ENCODE data around the gene CDH26.

DNA sequence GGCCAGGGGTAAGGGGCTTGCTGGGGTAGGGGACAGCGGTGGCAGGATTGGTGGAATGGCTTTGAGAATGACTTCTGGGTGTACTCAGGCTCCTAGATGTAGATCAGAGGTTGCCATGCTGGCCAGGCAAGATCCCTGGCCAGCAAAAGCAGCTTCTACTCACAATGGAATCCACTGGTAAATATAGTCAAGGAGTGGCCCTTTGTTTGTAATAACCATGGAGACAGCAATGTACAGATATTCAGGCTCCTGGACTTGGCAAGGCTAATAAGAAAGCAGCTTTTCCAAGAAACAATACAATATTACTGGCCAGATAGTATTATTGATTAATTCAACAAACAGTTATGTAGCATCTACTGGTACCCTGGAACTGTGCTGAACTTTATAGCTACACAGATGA is 37.9 kb downstream of the CDH26 start:
- TF ChIP-seq, protein P1, sequence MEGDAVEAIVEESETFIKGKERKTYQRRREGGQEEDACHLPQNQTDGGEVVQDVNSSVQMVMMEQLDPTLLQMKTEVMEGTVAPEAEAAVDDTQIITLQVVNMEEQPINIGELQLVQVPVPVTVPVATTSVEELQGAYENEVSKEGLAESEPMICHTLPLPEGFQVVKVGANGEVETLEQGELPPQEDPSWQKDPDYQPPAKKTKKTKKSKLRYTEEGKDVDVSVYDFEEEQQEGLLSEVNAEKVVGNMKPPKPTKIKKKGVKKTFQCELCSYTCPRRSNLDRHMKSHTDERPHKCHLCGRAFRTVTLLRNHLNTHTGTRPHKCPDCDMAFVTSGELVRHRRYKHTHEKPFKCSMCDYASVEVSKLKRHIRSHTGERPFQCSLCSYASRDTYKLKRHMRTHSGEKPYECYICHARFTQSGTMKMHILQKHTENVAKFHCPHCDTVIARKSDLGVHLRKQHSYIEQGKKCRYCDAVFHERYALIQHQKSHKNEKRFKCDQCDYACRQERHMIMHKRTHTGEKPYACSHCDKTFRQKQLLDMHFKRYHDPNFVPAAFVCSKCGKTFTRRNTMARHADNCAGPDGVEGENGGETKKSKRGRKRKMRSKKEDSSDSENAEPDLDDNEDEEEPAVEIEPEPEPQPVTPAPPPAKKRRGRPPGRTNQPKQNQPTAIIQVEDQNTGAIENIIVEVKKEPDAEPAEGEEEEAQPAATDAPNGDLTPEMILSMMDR (IDR thresholded peaks at IDR 0.05; ENCODE audit: poor library complexity, severe bottlenecking): no peak
- TF ChIP-seq POLR2AphosphoS5 (IDR thresholded peaks at IDR 0.05) (no peak), TAF1 (IDR thresholded peaks at IDR 0.05; ENCODE audit: low read depth) (no peak), RAD21 (conservative IDR thresholded peaks at IDR 0.05) (no peak), EZH2 (IDR thresholded peaks at IDR 0.05; ENCODE audit: borderline replicate concordance, insufficient read depth, low read length, poor library complexity, severe bottlenecking) (no peak), SMC3 (conservative IDR thresholded peaks at IDR 0.05; ENCODE audit: poor library complexity) (no peak), EP300 (conservative IDR thresholded peaks at IDR 0.05; ENCODE audit: poor library complexity, severe bottlenecking) (no peak), MXI1 (conservative IDR thresholded peaks at IDR 0.05; ENCODE audit: poor library complexity, severe bottlenecking) (no peak)
- TF ChIP-seq, protein P2, sequence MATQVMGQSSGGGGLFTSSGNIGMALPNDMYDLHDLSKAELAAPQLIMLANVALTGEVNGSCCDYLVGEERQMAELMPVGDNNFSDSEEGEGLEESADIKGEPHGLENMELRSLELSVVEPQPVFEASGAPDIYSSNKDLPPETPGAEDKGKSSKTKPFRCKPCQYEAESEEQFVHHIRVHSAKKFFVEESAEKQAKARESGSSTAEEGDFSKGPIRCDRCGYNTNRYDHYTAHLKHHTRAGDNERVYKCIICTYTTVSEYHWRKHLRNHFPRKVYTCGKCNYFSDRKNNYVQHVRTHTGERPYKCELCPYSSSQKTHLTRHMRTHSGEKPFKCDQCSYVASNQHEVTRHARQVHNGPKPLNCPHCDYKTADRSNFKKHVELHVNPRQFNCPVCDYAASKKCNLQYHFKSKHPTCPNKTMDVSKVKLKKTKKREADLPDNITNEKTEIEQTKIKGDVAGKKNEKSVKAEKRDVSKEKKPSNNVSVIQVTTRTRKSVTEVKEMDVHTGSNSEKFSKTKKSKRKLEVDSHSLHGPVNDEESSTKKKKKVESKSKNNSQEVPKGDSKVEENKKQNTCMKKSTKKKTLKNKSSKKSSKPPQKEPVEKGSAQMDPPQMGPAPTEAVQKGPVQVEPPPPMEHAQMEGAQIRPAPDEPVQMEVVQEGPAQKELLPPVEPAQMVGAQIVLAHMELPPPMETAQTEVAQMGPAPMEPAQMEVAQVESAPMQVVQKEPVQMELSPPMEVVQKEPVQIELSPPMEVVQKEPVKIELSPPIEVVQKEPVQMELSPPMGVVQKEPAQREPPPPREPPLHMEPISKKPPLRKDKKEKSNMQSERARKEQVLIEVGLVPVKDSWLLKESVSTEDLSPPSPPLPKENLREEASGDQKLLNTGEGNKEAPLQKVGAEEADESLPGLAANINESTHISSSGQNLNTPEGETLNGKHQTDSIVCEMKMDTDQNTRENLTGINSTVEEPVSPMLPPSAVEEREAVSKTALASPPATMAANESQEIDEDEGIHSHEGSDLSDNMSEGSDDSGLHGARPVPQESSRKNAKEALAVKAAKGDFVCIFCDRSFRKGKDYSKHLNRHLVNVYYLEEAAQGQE (IDR thresholded peaks at IDR 0.05; ENCODE audit: borderline replicate concordance): no peak

All from neural cell (in vitro differentiated cells).